H1 (cell line): Measurements from ENCODE around the gene GPD1L. TPM values are rescaled to one million over a fixed set of nuclear protein-coding genes. Genes with fewer than 3 reads are reported as not detected.

Experiments
- CTCF ChIA-PET: fragments of 300-600 bp; sonication (Branson Sonifier 250); formaldehyde crosslinking; loops from one replicate; lab custom pipeline; 2021; ENCODE audit not compliant: partially characterized antibody; lab: Charles Lee
- POLR2A ChIA-PET: fragments of 300-600 bp; sonication (Branson Sonifier 250); formaldehyde crosslinking; loops from one replicate; lab custom pipeline; 2021; ENCODE audit warnings: inconsistent platforms; ENCODE audit not compliant: partially characterized antibody; lab: Charles Lee
- DNase-seq, 2 experiments: peaks; one replicate each; pipeline versions ENCODE4 v3.0.0 to v3.0.0-alpha.2; 2010 to 2022; ENCODE audit warnings: low spot score in 2 of 2, low read depth in 1 of 2, mixed read lengths in 1 of 2
- FAIRE-seq: peaks from 2 replicates; lab custom pipeline; 2011; peaks lifted over from hg19 to GRCh38; lab: Jason Lieb, UNC
- H2AFZ ChIP-seq: 2 replicates; pipeline ENCODE4 v1.8.1; 2012; ENCODE audit warnings: low read length, inconsistent platforms
- H2AK5ac ChIP-seq: 2 replicates; pipeline ENCODE4 v1.6.1; 2013; ENCODE audit warnings: low read depth, low read length
- H2BK120ac ChIP-seq: replicated peaks from 2 replicates; pipeline ENCODE3; 2013; ENCODE audit warnings: low read depth, low read length, inconsistent platforms
- H2BK12ac ChIP-seq: 2 replicates; pipeline ENCODE4 v1.6.1; 2013; ENCODE audit warnings: low read depth, low read length
- H2BK15ac ChIP-seq: 2 replicates; pipeline ENCODE4 v1.6.1; 2013; ENCODE audit warnings: low read length
- H2BK20ac ChIP-seq: 2 replicates; pipeline ENCODE4 v1.6.1; 2013; ENCODE audit warnings: low read length
- H2BK5ac ChIP-seq: 2 replicates; pipeline ENCODE4 v1.6.1; 2013; ENCODE audit warnings: low read depth, low read length
- H3K14ac ChIP-seq: 2 replicates; pipeline ENCODE4 v1.6.1; 2013; ENCODE audit warnings: inconsistent platforms; ENCODE audit not compliant: insufficient read length
- H3K18ac ChIP-seq: 2 replicates; pipeline ENCODE4 v1.6.1; 2013; ENCODE audit warnings: low read length; ENCODE audit errors: extremely low read depth
- H3K23ac ChIP-seq: 2 replicates; pipeline ENCODE4 v1.6.1; 2013; ENCODE audit warnings: inconsistent platforms; ENCODE audit not compliant: insufficient read length
- H3K23me2 ChIP-seq: 2 replicates; pipeline ENCODE4 v1.6.1; 2013; ENCODE audit warnings: low read depth, low read length
- H3K27ac ChIP-seq: 2 replicates; pipeline ENCODE4 v1.6.1; 2011; ENCODE audit warnings: low read depth, low read length, inconsistent platforms
- H3K27me3 ChIP-seq, 4 experiments: replicated peaks in 1 of 4; 1 replicate in 1 of 4; 2 replicates in 3 of 4; pipeline versions ENCODE4 v1.6.1 to v1.8.1; 2011 to 2013; ENCODE audit warnings: low read length in 3 of 4, mild to moderate bottlenecking in 3 of 4, inconsistent platforms in 2 of 4, mixed read lengths in 2 of 4, moderate library complexity in 1 of 4; ENCODE audit not compliant: control insufficient read depth in 3 of 4, insufficient read depth in 3 of 4; ENCODE audit errors: extremely low read depth in 1 of 4
- H3K36me3 ChIP-seq, 4 experiments: 2 replicates each; pipeline versions ENCODE4 v1.6.1 to v1.8.1; 2011 to 2013; ENCODE audit warnings: mild to moderate bottlenecking in 4 of 4, low read length in 3 of 4, moderate library complexity in 2 of 4, control low read depth in 1 of 4, inconsistent platforms in 1 of 4; ENCODE audit not compliant: insufficient read depth in 4 of 4, control insufficient read depth in 2 of 4
- H3K4ac ChIP-seq: replicated peaks from 2 replicates; pipeline ENCODE3; 2013; ENCODE audit warnings: low read length, low read depth, mixed read lengths, inconsistent platforms; ENCODE audit not compliant: insufficient read length
- H3K4me1 ChIP-seq, 4 experiments: replicated peaks in 1 of 4; 1 replicate in 1 of 4; 2 replicates in 3 of 4; pipeline versions ENCODE4 v1.6.1 to v1.8.1; 2011 to 2013; ENCODE audit warnings: low read length in 3 of 4, inconsistent platforms in 2 of 4, mixed read lengths in 1 of 4; ENCODE audit not compliant: insufficient read depth in 4 of 4, control insufficient read depth in 3 of 4
- H3K4me2 ChIP-seq, 2 experiments: 2 replicates each; pipeline versions ENCODE4 v1.6.1 to v1.8.1; 2011 to 2013; ENCODE audit warnings: low read depth in 2 of 2, low read length in 2 of 2, control low read depth in 1 of 2, inconsistent platforms in 1 of 2, mild to moderate bottlenecking in 1 of 2; ENCODE audit not compliant: insufficient read depth in 1 of 2
- H3K4me3 ChIP-seq, 4 experiments: fragments of 200-600, 300-600 bp in 1 of 4; sonication (generic), shearing (Covaris generic), sonication (Bioruptor Twin) in 1 of 4; 2 replicates each; pipeline versions ENCODE4 v1.5.1 to v1.8.1; 2011 to 2016; ENCODE audit warnings: low read length in 4 of 4, low read depth in 3 of 4, control low read depth in 2 of 4, inconsistent platforms in 2 of 4, mild to moderate bottlenecking in 2 of 4, mixed read lengths in 1 of 4, moderate library complexity in 1 of 4; ENCODE audit not compliant: insufficient read depth in 2 of 4; ENCODE audit errors: extremely low read depth in 1 of 4
- H3K56ac ChIP-seq: replicated peaks from 2 replicates; pipeline ENCODE3; 2013; ENCODE audit warnings: low read depth, mild to moderate bottlenecking, mixed read lengths, low read length, inconsistent platforms; ENCODE audit not compliant: insufficient read length
- H3K79me1 ChIP-seq: 2 replicates; pipeline ENCODE4 v1.6.1; 2013; ENCODE audit warnings: low read depth, low read length, control low read depth
- H3K79me2 ChIP-seq, 2 experiments: 2 replicates each; pipeline versions ENCODE4 v1.6.1 to v1.8.1; 2012 to 2013; ENCODE audit warnings: low read length in 2 of 2, mild to moderate bottlenecking in 2 of 2, inconsistent platforms in 1 of 2; ENCODE audit not compliant: insufficient read depth in 2 of 2, control insufficient read depth in 1 of 2
- H3K9ac ChIP-seq, 4 experiments: replicated peaks in 1 of 4; 1 replicate in 1 of 4; 2 replicates in 3 of 4; pipeline versions ENCODE4 v1.6.1 to v1.8.1; 2011 to 2013; ENCODE audit warnings: low read depth in 3 of 4, low read length in 3 of 4, control low read depth in 2 of 4, mild to moderate bottlenecking in 2 of 4, moderate library complexity in 2 of 4, inconsistent platforms in 1 of 4; ENCODE audit errors: extremely low read depth in 1 of 4
- H3K9me3 ChIP-seq, 2 experiments: 2 replicates each; pipeline versions ENCODE4 v1.6.1 to v1.8.1; 2012 to 2013; ENCODE audit warnings: mild to moderate bottlenecking in 2 of 2, moderate library complexity in 2 of 2, control low read depth in 1 of 2, inconsistent platforms in 1 of 2, low read depth in 1 of 2, low read length in 1 of 2, mixed read lengths in 1 of 2; ENCODE audit not compliant: insufficient read depth in 2 of 2
- H4K20me1 ChIP-seq, 2 experiments: replicated peaks in 1 of 2; 2 replicates each; pipeline versions ENCODE3 to v1.8.1; 2011 to 2013; ENCODE audit warnings: inconsistent platforms in 2 of 2, low read length in 2 of 2, mild to moderate bottlenecking in 1 of 2; ENCODE audit not compliant: insufficient read depth in 2 of 2, control insufficient read depth in 1 of 2
- H4K5ac ChIP-seq: 2 replicates; pipeline ENCODE4 v1.6.1; 2013; ENCODE audit warnings: low read length, low read depth, mixed read lengths, inconsistent platforms; ENCODE audit not compliant: insufficient read length
- H4K8ac ChIP-seq: 2 replicates; pipeline ENCODE4 v1.8.0; 2013; ENCODE audit warnings: mild to moderate bottlenecking, moderate library complexity, low read length, inconsistent platforms; ENCODE audit not compliant: insufficient read depth; ENCODE audit errors: extremely low read depth
- H4K91ac ChIP-seq: replicated peaks from 2 replicates; pipeline ENCODE3; 2013; ENCODE audit warnings: low read length, mixed read lengths, inconsistent platforms; ENCODE audit not compliant: insufficient read length
- BCL11A ChIP-seq, 2 experiments: IDR thresholded peaks; one replicate each; pipeline ENCODE4 v1.6.1; 2011; ENCODE audit warnings: low read depth in 2 of 2, low read length in 2 of 2, mild to moderate bottlenecking in 2 of 2
- CTBP2 ChIP-seq: IDR thresholded peaks from 2 replicates; pipeline ENCODE4 v1.7.0; 2011; ENCODE audit warnings: borderline replicate concordance, mild to moderate bottlenecking, moderate library complexity, mixed read lengths, low read length; ENCODE audit not compliant: insufficient read depth, insufficient read length
- HDAC2 ChIP-seq, 2 experiments: fragments of 300-600 bp in 1 of 2; sonication (generic) in 1 of 2; IDR thresholded peaks; 2 replicates each; pipeline ENCODE4 v1.6.1; 2011 to 2012; ENCODE audit warnings: low read depth in 2 of 2, low read length in 2 of 2, mild to moderate bottlenecking in 2 of 2, moderate library complexity in 2 of 2, borderline replicate concordance in 1 of 2, inconsistent platforms in 1 of 2
- HDAC6 ChIP-seq: IDR thresholded peaks from one replicate; pipeline ENCODE4 v1.7.1; 2012; ENCODE audit warnings: low read depth, mild to moderate bottlenecking, inconsistent platforms, low read length, moderate library complexity
- POU5F1 ChIP-seq: IDR thresholded peaks from 2 replicates; pipeline ENCODE4 v1.6.1; 2011; ENCODE audit warnings: low read depth, mild to moderate bottlenecking, low read length, moderate library complexity
- RFX5 ChIP-seq: IDR thresholded peaks from 2 replicates; pipeline ENCODE4 v1.6.1; 2011; ENCODE audit warnings: low read depth, low read length, improper control_type of control experiment, borderline replicate concordance
- SIN3A ChIP-seq, 2 experiments: IDR thresholded peaks in 1 of 2; conservative IDR thresholded peaks in 1 of 2; 2 replicates each; pipeline ENCODE4 v1.6.1; 2011 to 2012; ENCODE audit warnings: low read length in 2 of 2, improper control_type of control experiment in 1 of 2, low read depth in 1 of 2, mild to moderate bottlenecking in 1 of 2
- SP4 ChIP-seq: IDR thresholded peaks from 2 replicates; pipeline ENCODE4 v1.6.1; 2012; ENCODE audit warnings: low read length, inconsistent platforms
- TBP ChIP-seq: IDR thresholded peaks from 2 replicates; pipeline ENCODE4 v1.6.1; 2011; ENCODE audit warnings: low read depth, low read length, improper control_type of control experiment
- WGBS, 2 experiments: shearing (Covaris generic) in 1 of 2; methylation state at CpG; one replicate each; pipeline versions ENCODE4 v1.1.6 to v1.1.7; 2013 to 2015; ENCODE audit warnings: low lambda C conversion rate in 2 of 2, mixed read lengths in 2 of 2, inconsistent platforms in 1 of 2, low coverage in 1 of 2, missing lambda C conversion rate in 1 of 2; ENCODE audit not compliant: insufficient replicate concordance in 2 of 2, insufficient coverage in 1 of 2, insufficient read length in 1 of 2; ENCODE audit errors: extremely low coverage in 1 of 2, missing lambda C conversion rate in 1 of 2; 5-methylcytosine and 5-hydroxymethylcytosine counted together
- polyA plus RNA-seq, 7 experiments: library from polyadenylated mRNA; depleted of rRNA in 3 of 7; stranded (reverse) in 5 of 7; unstranded in 2 of 7; fragments of >200 nt in 5 of 7; fragments of 200-250 nt in 2 of 7; gene quantifications; 1 replicate in 5 of 7; 2 replicates in 1 of 7; 4 replicates in 1 of 7; pipeline versions ENCODE4 v1.2.1 to v1.2.3, GENCODE V29; 2011 to 2013; ENCODE audit warnings: missing spikeins in 2 of 7, mixed read lengths in 2 of 7
- total RNA-seq: library from RNA; stranded (reverse); fragmentation: NEBNext Ultra II Directional; extraction: Animal tissue kit (Norgen Biotek cat#: 25700); gene quantifications from 2 replicates; pipeline ENCODE4 v1.2.1, GENCODE V29; 2021
- TF ChIP-seq, protein P1 (sequence below): IDR thresholded peaks from 2 replicates; pipeline ENCODE4 v1.6.1; 2012; ENCODE audit warnings: low read length, inconsistent platforms

GPD1L gene
- total and polyA plus RNA-seq, 2 of the 8 experiments (the other 6 are each of a cell fraction or from before 2014, with no cell fraction given) = 2.4 to 8.4 TPM

GRCh38 chr3:32110233-32110760 lies 3.9 kb downstream of the GPD1L start:
- Histone ChIP-seq H3K9ac (no peak overlapping the region), H2BK15ac (no peak overlapping the region), H2AK5ac (no peak overlapping the region), H3K14ac (no peak overlapping the region), H2BK20ac (no peak overlapping the region), H3K79me1 (no peaks in the 10 kb centered on the region; the same call in 1 of the 2 replicates), H3K56ac (no peak overlapping the region), H3K27ac (no peak overlapping the region), H4K5ac (no peak overlapping the region), H2AFZ (no peak overlapping the region), H2BK5ac (no peak overlapping the region), H3K18ac (no peak overlapping the region), H3K9me3 (no peaks in the 10 kb centered on the region), H4K8ac (no peak overlapping the region), H3K36me3 (no peaks in the 10 kb centered on the region), H3K79me2 (no peaks in the 10 kb centered on the region), H4K91ac (no peak overlapping the region), H2BK120ac (no peak overlapping the region), H3K4ac (no peak overlapping the region), H3K27me3 (peaks cover 0 to 16% (median 12%) of the 10 kb centered on the region in 4 experiments; a peak in 6 of 7 replicates), H2BK12ac (no peak overlapping the region), H3K4me2 (no peak overlapping the region), H3K4me1 (peaks cover 0 to 5% (median 3%) of the 10 kb centered on the region in 4 experiments; a peak in 5 of 7 replicates), H3K4me3 (no peak overlapping the region), H3K23ac (no peak overlapping the region), H4K20me1 (no peaks in the 10 kb centered on the region), H3K23me2 (peaks cover 7% of the 10 kb centered on the region)
- FAIRE-seq (no peak), DNase-seq (no peak)
- ChIA-PET CTCF (interaction anchor here (0.6 to 2.7 kb wide), 5 partner anchors 34 to 391 kb away, joined by 3 to 17 read pairs (median 5); no protein-coding TSS in a partner anchor), POLR2A (no interaction called here)
- WGBS, 2 experiments = 86% methylated on average over 3 of the region's 3 CpGs; no CpG with 5 or more reads in 1 of the 2 experiments
- TF ChIP-seq HDAC6 = no peak
- TF ChIP-seq CTBP2 = no peak
- no peak for TF ChIP-seq BCL11A (IDR thresholded peaks at IDR 0.05; ENCODE audit: low read depth in 2 of 2, low read length in 2 of 2)
- TF ChIP-seq, protein P1, sequence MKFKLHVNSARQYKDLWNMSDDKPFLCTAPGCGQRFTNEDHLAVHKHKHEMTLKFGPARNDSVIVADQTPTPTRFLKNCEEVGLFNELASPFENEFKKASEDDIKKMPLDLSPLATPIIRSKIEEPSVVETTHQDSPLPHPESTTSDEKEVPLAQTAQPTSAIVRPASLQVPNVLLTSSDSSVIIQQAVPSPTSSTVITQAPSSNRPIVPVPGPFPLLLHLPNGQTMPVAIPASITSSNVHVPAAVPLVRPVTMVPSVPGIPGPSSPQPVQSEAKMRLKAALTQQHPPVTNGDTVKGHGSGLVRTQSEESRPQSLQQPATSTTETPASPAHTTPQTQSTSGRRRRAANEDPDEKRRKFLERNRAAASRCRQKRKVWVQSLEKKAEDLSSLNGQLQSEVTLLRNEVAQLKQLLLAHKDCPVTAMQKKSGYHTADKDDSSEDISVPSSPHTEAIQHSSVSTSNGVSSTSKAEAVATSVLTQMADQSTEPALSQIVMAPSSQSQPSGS = no peak
- TF ChIP-seq RFX5 = no peak
- no peak for TF ChIP-seq POU5F1
- TF ChIP-seq TBP = no peak
- TF ChIP-seq SIN3A (conservative IDR thresholded peaks at IDR 0.05 in 1 of 2, IDR thresholded peaks at IDR 0.05 in 1 of 2; ENCODE audit: low read depth in 1 of 2, low read length in 2 of 2) = no peak
- no peak for TF ChIP-seq HDAC2 (IDR thresholded peaks at IDR 0.05; ENCODE audit: borderline replicate concordance in 1 of 2, low read depth in 2 of 2, low read length in 2 of 2)
- TF ChIP-seq SP4 = no peak
